Hippocampal formation (tissue), 2 donors: Measurements from ENCODE around the gene FBLN1.

Experiments
- DNase-seq, 2 donors: peaks; one replicate each; lab custom pipeline; 2025; lab: John Stamatoyannopoulos, UW

Gene FBLN1

DNA sequence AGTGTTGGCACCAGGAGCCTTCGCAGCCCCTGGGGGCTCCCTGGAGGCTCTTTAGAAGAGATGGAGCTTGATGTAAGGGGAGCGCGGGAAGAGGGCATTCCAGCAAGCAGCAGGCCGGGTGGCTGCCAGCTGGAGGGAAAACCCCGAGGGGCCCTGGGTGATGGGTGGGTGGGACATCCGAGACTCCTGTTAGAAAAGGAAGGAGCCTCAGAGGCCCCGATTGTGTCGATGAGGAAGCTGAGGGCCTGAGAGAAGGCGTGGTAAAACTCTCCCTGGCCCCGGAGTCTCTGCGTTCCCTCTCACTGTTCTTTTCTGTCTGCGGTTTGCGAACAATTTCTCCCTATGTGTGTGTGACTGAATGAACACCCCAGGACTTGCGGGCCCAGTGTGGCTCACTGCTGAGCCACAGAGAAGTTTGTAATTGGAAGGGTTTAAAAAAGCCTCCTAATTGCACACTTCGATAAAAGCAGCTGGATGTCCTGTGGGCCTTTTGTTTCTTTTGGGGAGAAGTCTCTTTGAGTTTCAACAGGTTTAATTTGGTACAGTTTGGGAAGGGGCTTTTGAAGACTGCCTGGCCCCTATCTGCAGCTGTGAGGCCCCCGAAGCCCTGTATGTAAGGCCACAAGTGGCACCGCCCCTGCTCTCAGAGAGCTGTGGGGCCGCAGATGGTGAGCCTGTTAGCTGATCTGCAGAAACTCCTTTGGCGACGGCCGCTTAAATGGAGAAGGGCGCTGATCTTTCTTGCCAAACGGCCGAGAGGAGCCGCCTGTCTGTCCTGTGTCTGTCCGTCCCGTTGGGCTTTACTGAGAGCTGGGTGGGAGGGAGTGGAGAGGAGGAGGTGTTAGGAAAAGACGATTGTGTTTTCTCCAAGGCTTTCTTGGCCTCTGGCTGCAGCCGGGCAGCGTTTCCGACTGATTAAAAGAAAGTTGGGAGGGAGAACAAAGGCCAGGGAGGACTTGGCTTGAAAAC, 2.0 kb downstream of the FBLN1 start:
- no peak for DNase-seq

DNA sequence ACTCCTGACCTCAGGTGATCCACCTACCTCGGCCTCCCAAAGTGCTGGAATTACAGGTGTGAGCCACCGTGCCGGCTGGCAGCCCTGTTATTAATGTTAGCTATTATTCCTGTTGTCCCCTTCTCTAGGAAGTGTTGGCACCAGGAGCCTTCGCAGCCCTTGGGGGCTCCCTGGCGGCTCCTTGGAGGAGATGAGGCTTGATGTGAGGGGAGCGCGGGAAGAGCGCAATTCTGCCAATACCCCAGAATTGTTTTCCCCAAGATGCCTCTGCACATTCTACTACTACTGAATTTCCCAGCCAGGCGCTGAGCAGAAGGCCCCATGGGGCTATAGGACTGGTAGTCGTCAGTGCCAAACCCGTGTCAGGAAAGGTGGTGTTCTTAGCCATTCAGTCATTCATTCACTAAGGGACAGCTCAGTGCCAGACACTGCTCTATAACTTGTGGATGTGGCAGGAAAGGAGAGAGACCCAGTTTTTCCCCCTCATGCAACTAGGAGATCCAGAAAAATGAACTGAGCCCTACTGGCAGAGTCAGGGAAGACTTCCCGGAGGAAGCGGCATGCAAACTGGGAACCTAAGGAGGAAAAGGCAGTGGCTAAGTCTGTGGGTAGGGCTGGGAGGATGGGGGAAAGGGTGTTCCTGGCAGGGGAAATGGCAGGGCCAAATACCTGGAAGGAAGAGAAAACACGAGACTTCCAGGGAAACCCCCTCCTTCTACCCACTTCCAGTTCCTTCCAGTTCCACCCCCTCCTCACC, 3.5 kb downstream of the FBLN1 start:
- no peak for DNase-seq

DNA sequence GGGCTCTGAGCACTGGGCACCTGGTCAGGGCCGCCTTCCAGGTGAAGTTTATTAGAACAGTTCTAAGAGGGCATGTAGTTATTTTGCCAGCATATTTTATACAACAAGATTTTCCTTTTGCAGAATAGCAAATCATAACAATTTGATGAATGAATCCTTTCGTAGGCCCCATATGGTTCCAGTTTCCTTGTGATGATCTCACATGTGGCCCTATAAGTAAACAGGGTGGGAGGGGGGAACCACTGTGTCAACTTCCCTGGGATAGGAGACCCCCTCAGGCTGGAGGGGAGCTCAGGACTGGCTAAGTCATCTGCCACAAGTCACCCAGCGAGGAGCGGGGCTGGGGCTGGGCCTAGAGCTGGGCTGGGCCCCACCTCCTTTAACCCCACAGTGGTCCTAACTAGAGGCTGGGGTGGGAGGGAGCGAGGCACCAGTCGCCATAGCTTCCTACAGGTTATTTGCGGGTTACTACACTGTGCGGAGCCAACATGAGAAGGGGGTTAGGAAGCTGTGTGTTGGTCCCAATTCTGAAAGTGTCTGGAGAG, 4.2 kb downstream of the FBLN1 start:
- DNase-seq, result no peak

DNA sequence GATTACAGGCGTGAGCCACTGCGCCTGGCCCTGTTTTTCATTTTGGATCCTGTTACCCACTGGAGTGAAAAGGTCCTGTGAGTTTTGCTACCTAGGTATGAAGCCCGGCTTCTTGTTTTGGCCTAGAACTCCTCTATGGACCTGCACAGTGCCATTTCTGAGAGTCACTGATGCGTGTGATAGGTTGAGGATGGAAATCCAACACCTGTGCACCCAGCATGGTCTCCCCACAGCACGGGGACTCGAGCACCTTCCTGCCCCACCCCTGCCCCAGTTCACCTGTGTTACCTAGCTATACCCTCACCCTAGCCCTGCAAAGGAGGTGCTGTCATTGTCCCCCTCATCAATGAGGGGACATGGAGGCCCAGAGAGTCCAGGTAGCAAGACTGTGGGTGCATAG, 5.1 kb downstream of the FBLN1 start:
- no peak for DNase-seq

DNA sequence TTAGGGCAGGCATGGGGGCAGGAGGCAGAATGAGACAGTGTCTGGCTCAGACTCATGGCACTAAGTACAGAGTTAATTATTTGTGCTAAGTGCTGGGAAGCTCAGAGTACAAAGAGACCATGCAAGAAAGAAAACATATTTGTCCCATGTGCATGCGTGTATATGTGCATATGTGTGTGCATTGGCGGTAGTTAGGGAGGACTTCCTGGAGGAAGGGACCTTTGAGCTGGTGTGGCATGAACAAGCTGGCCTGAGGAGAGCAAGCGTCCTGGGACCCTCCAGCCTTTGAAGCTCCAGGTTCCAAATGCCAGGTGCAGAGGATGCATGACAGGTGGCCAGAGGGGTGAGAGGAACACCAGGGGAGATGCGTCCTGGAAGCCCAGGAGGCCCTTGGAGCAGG, 6.1 kb downstream of the FBLN1 start:
- DNase-seq, result no peak

DNA sequence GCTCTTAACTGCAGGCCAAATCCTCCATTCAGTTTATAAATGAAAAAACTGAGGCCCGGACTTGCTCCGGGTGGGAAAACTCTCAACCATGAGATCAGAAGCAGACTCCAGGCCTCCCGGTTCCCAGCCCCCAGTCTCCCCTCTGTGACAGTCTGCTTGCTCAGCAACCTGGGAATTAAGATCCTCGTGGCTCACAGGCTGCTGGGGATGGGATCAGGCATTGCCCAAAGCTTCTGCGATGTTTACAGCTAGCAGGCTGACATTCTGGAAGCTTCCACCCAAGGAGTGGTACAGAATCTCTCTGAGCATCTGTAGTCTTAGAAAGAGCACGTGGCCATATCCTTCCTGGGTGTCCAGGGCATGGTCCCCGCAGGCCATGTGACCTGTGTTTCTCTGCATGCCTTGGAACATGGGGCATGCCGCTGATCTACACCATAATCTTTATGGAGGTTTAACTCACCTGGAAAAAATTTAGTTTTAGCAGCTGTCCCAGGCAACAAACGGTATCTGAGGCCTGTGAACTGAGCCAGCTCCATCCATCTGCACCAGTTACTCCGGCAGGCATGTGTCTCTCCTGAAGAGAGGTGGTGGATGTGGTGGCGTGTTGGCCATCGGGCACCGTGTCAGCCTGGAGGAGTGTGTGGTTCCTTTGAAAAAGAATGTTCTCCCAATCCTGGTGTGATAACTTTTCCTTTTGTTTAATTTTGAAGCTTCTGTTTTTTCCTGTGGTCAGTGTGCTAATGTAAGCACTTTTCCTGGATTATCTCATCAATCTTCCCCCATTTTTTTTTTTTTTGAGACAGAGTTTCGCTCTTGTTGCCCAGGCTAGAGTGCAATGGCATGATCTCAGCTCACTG, 7.9 kb downstream of the FBLN1 start:
- no peak for DNase-seq

DNA sequence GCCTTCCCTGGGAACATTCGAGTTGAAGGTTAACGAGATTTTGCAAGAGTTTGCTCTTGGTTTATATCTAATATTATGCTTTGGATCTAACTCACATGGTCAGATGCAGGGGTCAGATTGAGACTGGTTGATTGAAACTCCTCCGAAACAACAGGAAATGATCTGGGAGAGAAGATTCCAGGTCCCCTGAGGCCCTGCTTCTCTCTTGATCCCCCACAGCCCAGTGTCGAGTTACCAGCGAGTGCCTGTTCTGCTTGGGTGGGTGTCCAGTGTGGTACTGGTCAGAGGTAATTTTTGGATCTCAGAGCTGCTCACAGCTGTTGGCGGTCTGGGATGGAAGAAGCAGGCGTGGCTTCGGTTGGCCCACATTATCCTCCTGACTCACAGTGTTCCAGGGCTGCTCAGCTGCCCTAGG, 9.2 kb downstream of the FBLN1 start:
- DNase-seq, result no peak

DNA sequence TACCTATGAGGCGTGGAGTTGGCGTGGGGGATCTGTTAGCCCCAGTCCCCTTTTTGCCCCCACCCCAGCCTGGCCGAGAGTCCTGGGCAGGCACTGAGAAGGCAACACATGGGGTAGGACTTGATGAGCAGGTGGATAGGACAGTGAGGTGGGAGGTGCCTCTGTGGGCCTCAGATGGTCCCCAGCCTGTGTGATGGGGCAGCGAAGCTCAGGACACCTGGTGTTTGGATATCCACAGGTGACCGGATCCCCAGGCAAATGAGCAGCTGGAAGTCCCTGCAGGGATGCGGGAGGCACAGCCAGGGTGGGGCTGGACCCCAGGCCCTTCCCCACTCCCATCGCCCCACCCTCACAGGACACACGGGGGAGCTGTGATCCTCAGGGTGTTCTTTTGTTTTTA, 9.7 kb downstream of the FBLN1 start:
- DNase-seq, result no peak

DNA sequence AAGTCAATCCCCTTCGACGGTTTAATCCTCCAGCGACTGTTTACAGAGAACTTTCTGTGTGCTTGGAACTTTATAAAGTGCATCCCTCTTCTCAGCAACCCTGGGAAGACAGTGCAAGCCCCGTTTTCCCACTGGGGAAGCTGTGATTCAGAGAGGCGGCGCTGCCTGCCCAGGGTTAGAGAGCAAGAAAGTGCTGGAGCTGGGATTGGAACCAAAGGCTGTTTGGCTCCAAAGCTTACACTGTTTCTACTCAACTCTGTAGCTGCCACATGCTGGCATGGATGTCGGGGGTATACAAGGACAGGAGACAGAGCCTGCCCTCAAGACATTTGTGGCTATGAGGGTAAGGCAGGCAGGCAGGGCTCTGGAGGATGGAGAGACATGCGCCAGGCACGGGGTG, 13.0 kb downstream of the FBLN1 start:
- no peak for DNase-seq

DNA sequence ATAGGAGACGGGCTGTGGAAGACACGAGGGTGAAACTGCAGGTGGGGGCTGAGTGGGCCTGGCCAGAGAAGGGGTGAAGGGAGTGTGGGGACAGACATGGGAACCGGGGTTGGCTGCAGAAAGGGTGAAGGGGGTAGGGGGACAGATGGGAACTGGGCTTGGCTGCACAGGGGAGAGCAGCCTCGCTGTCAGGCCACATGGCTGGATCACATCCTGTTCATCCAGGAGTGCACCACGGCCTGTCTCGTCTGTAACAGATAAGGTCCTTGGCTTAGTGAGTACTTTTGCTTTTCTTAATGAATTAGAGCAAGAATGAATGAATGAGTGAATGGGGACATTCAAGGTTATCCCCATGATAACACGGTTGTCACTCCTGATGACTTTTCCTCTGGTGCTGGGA, 13.5 kb downstream of the FBLN1 start:
- no peak for DNase-seq

DNA sequence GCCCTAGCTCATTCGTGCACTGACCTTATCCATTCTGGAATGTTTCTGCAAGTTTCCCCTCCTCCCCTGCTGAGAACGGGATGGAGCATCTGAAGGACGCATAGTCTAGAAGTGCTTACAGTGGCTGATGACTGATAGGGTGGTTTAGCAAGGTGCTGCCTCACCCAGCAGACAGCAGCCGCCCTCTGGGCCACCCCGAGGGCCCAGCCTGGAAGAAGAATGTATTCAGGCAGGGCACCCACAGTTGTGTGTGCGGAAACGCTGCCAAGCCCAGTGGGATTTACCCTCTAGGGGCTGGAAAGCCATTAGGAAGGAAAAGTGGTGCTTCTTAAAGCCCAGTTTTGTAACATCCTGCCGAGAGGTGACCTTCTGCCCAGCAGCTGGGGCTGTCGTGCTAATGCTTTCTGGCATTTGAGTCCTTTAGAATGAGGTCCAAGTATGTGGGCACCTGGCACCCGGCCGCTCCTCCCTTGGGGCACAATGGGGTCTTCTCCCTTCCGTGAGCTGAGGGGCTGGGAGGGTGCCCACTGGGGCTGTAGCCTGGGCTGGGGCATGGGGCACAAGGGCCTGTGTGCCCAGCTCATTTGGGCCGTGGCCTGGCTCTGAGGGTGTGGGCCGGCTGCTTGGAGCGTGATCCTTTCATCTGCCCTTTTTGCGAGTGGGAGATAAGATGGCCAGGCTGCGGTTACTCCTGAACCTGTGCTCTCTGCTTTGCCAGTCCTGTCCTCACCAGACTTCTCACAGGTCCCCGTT, 14.4 kb downstream of the FBLN1 start:
- no peak for DNase-seq

DNA sequence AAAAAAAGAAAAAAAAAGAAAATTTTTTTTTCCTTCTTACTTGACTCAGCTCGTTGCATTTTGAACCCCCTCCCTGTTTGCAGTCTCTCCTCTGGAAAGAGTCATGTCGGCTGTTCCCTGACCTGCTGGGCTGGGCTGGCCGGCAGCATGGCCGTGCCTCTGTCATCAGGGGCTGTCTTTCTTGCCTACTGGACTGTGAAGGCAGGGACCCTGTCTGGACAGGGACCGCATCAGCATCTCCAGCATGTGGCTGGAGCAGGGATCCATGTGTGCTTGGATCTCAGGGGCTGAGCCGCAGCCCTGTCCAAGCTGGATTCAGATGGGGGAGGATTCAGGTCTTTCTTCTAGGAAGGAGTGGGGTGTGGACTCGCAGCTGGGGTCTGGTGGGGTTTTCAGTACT, 15.5 kb downstream of the FBLN1 start:
- no peak for DNase-seq

DNA sequence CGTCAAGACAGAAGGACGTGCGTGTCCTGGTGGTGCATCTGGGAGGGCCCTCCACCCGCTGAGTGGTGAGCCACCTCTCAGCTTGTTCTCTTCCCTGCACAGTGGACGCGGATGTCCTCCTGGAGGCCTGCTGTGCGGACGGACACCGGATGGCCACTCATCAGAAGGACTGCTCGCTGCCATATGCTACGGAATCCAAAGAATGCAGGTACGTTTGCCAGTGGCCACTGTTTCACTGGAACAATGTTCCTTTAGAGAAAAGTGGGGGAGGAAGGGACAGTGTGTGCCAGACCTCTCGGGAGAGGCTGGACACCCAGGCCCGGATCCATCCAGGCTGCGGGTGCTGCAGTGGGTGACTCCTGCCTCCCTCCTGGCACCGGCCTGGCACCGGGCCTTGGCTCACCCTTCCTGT, 15.9 kb downstream of the FBLN1 start:
- DNase-seq, result no peak

DNA sequence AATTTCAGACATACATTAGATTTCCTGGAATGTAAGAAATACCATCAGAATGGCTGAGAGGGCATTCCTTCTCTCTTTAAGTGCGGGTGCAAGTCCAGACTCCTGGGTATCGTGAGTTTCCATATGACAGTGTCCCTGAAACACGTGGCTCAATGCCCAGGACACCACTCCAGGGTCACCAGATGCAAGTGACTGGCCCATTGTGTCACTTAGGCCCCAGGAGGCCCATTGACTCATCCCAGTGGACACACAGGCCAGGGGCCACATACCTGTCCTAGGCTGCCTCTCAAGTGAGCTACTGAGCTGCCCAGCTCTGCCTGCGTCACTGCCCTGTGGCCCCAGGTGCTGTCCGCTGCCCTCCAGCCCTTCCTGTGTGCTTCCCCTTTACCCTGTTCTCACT, 18.5 kb downstream of the FBLN1 start:
- DNase-seq, result no peak

DNA sequence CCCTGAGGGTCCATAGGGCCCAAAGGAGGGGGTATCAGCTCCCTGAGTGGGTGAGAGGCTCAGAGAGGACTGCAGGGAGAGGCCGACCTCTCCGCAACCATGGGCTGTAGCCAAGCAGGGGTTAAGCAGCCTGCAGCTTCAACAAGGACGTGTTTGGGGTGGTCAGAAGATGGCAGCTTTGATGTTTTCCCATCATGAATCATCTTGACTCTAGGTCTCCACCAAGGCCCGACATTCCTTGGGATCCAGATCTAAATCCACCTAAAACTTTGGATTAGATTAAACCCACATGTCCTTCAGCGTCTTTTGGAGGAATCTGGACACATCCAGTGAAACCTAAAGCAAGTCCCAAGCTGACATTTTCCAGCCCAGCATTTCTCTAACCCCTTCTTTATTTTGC, 19.8 kb downstream of the FBLN1 start:
- no peak for DNase-seq

DNA sequence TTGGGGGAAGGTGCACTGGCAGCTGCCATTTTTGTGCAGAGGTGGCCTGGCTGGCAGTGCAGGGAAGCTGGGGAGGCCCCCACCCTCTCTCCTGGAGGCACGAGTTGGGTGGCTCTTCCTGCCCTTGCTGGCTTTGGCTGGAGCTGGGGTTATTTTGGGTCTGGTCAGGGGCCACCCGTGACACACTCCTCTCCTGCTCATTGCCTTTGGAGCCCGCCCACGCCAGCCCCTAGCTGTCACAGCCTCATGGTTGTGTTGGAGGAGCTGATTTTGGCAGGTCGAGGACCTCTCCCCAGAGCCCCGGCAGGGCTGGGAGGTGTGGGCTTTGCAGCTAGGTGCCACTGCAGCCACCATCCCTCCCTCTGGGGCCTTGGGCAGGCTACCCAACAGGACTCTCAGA, 21.5 kb downstream of the FBLN1 start:
- no peak for DNase-seq

DNA sequence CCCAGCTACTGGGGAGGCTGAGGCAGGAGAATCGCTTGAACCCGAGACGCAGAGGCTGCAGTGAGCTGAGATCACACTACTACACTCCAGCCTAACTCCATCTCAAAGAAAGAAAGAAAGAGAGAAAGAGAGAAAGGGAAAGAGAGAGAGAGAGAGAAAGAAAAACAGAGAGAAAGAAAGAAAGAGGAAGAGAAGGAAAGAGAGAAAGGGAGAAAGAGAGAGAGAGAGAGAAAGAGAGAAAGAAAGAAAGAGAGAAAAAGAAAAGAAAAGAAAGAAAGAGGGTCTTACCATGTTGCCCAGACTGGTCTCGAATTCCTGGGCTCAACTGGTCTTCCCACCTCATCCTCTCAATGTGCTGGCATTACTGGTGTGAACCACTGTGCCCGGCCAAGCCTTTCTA, 22.3 kb downstream of the FBLN1 start:
- DNase-seq, result no peak

DNA sequence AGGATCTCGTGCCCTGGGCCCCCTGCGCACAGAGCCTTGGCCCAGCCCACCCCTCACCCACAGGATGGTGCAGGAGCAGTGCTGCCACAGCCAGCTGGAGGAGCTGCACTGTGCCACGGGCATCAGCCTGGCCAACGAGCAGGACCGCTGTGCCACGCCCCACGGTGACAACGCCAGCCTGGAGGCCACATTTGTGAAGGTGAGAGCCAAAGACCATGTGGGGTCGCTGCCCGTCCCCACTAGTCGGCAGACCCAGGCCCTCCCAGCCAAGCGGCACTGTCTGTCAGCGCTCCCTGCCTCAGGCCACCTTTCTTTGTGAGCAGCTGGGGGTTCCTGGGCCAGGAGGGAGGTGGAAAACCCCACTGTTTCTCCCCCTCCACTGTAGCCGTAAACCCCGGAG, 22.8 kb downstream of the FBLN1 start:
- no peak for DNase-seq

DNA sequence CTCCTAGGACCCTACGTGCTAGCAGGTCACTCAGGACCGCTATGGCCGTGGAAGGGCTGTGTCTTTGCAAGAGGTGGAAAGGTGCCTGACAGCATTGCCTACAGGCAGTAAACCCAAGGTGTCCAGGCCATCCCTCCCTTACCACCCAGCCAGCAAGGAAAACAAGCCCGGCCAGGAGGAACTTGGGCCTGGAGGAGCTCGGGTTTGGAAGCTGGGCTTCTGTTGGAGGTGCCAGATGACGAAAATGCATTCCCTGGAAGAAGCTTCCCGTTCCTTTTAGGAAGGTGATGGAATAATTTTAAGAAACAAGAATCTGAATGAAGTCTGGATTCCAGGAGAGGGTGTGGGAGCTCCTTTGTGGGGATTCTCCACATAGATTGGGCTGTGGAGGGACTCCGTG, 23.6 kb downstream of the FBLN1 start:
- no peak for DNase-seq

DNA sequence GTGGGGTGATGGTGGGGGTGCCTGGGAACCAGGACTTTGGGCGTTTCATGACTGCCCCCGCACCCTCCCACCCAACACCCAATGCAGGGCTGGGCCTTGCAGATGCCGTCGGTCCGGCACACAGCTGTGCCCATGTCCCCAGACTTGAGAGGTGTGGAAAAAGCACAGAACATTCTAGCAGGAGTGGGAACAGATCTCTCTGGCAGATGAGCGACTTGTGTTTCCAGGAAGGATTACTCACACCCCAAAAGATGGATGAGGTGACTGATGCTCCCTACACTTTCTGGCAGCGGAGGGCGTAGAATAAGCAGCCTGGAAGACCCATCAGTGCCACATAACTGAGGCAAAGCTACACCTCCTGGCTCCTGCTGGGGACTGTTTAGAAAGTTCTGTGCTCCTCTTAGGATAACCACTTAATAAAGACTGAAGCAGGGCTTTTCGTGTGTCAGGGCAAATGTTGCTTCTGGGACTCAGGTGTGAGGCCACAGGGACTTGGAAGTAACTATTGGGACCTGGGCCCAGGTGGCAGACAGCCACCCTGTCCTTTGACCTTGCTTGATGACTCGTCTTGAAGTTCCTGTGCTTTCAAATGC, 24.2 kb downstream of the FBLN1 start:
- no peak for DNase-seq

DNA sequence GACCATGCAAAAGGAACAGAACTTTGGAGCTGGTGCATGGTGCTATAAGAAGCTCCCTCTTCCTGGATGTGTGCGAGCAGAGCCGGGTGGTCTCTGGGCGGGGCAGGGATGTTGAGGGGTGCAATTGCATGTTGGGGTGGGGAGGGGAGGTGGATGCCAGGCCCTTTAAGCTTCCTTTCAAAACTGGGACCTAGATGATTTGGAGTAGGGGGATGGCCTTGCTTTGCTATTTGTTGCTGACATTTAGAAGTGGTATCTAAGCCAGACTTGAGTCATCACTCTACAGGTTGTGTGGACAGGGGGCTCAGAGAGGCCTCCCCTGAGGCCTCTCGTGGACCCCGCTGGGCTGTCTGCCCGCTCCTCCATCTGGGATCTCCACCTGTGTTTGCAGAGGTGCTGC, 24.8 kb downstream of the FBLN1 start:
- DNase-seq, result no peak
